GM12878 (cell line): ENCODE data around the gene HAGHL. TPM values are rescaled to one million over a fixed set of nuclear protein-coding genes. Genes with fewer than 3 reads are reported as not detected.

ENCODE experiments used
- CBX3 ChIP-seq: fragments of 200-600 bp; sonication (generic); IDR thresholded peaks from 2 replicates; pipeline ENCODE4 v1.6.1; 2016; ENCODE audit warnings: low read depth, borderline replicate concordance
- E2F4 ChIP-seq: IDR thresholded peaks from 2 replicates; pipeline ENCODE4 v1.6.1; 2012; ENCODE audit warnings: low read depth, low read length, improper control_type of control experiment
- GABPA ChIP-seq: IDR thresholded peaks from 2 replicates; pipeline ENCODE4 v1.6.1; 2014; ENCODE audit warnings: antibody characterized with exemption, low read depth, mild to moderate bottlenecking, inconsistent platforms
- MYB ChIP-seq: fragments of 150-350 bp; IDR thresholded peaks from 2 replicates; pipeline ENCODE4 v1.6.1; 2014; ENCODE audit warnings: mild to moderate bottlenecking, low read depth, low read length, borderline replicate concordance
- POU2F2 ChIP-seq: IDR thresholded peaks from 3 replicates; pipeline ENCODE4 v1.6.1; 2011; ENCODE audit warnings: low read depth, mild to moderate bottlenecking, low read length, borderline replicate concordance
- RCOR1 ChIP-seq: conservative IDR thresholded peaks from 2 replicates; pipeline ENCODE4 v1.6.1; 2012; ENCODE audit warnings: low read depth, low read length, improper control_type of control experiment
- ZBTB11 ChIP-seq: fragments of 450-650 bp; formaldehyde crosslinking; IDR thresholded peaks from 2 replicates; pipeline ENCODE4 v1.5.0; 2022; ENCODE audit warnings: mild to moderate bottlenecking, missing genetic modification characterization
- polyA plus RNA-seq, 11 experiments: library from polyadenylated mRNA; depleted of rRNA in 4 of 11; unstranded in 6 of 11; stranded (reverse) in 5 of 11; fragments of >200 nt; fragmentation: Nextera tagmentation in 4 of 11; fragmentation: Illumina TruSeq in 1 of 11; extraction: Ambion mirVana in 4 of 11; extraction: Trizol in 1 of 11; gene quantifications; 1 replicate in 1 of 11; 2 replicates in 10 of 11; pipeline versions ENCODE4 v1.2.1 to v1.2.3, GENCODE V29; 2011 to 2016; ENCODE audit warnings: inconsistent platforms in 2 of 11, missing spikeins in 2 of 11, low read depth in 1 of 11
- total RNA-seq, 4 experiments: library from RNA; depleted of rRNA in 3 of 4; stranded (reverse); fragments of >200 nt in 3 of 4; fragmentation: Illumina TruSeq in 1 of 4; extraction: Trizol in 1 of 4; gene quantifications; 2 replicates each; pipeline versions ENCODE4 v1.2.1 to v1.2.3, GENCODE V29; 2013 to 2021

HAGHL gene
- total and polyA plus RNA-seq, 10 of the 15 experiments (the other 5 are each of a cell fraction or from before 2014, with no cell fraction given) = 0.23 to 44.6 (median 16.4) TPM

GRCh38 chr16:766820-767640 lies 40.1 kb downstream of the HAGHL start (continued):
- TF ChIP-seq ZBTB11 (CRISPR knock-in tag) (no peak), RCOR1 (no peak), MYB (no peak), CBX3 (no peak), GABPA (no peak), E2F4 (no peak), POU2F2 (no peak)
- TF ChIP-seq, all 136 proteins: peak for 0
